ENCODE measurements around the gene CERT1. TPM values are rescaled to one million over a fixed set of nuclear protein-coding genes. Genes with fewer than 3 reads are reported as not detected.

Gene CERT1
- total RNA-seq, 5 donors from 2014 or later (not counting 1 experiment from before 2014, with no cell fraction given), result 35.7 to 39.4 (median 38.0) TPM

DNA sequence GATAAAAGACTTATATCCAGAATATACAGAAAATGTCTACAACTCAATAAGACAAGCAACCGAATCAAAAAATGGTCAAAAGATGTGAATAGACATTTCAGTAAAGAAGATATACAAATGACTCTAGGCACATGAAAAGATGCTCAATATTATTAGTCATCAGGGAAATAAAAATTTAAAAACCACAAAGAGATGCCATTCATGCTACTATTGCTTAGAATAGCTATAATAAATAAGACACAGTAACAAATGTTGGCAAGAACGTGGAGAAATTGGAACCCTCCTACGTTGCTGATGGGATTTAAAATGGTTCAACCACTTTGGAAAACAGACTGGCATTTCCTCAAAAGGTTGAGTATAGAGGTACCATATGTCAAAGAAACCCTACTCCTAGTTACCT lies 40.0 kb upstream of the CERT1 start:
- Mint-ChIP-seq H3K27ac (no peak overlapping the region), H3K4me3 (no peak overlapping the region), H3K36me3 (peaks cover 56% of the 10 kb centered on the region), H3K27me3 (no peaks in the 10 kb centered on the region), H3K4me1 (peaks cover 0 to 4% (median 2%) of the 10 kb centered on the region in 3 donors), H3K9me3 (no peaks in the 10 kb centered on the region)
- CTCF ChIA-PET, result no interaction called here
- no CpG with 5 or more reads among the region's 3 CpGs for WGBS (ENCODE audit: insufficient coverage)
- Histone ChIP-seq H3K4me1 (ENCODE audit: control insufficient read depth in 1 of 2, extremely low read depth in 1 of 2, insufficient read depth in 2 of 2, low read length in 2 of 2) (no peaks in the 10 kb centered on the region), H3K36me3 (ENCODE audit: control insufficient read depth in 2 of 2, extremely low read depth in 1 of 2, insufficient read depth in 1 of 2, low read length in 1 of 2) (peaks cover 0 to 22% of the 10 kb centered on the region in 2 donors), H3K27ac (ENCODE audit: low read length) (no peak overlapping the region), H3K9me3 (no peaks in the 10 kb centered on the region), H3K4me3 (ENCODE audit: control insufficient read depth in 1 of 2, extremely low read depth in 1 of 2, low read length in 1 of 2) (no peak overlapping the region), H3K27me3 (replicated peaks in 1 of 2; ENCODE audit: control insufficient read depth in 2 of 2, extremely low read depth in 1 of 2, insufficient read depth in 2 of 2, low read length in 1 of 2) (no peaks in the 10 kb centered on the region)
- DNase-seq (no peak), ATAC-seq (replicated peaks in 1 of 4) (no peak)
- POLR2A ChIA-PET, result no interaction called here

DNA sequence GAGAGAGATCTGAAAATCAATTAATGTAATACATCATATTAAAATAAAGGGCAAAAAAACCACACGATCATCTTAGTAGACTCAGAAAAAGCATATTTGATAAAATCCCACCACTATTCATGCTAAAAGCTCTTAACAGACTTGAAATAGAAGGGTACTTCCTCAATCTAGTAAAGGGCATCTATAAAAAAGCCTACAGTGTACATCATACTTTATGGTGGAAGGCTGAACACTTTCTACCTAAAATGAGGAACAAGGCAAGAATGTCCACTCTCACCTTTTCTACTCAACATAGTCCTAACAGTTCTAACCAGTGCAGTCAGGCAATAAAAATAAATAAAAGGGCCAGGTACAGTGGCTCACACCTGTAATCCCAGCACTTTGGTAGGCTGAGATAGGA lies 39.2 kb upstream of the CERT1 start:
- H3K4me1 Mint-ChIP-seq, result peaks cover 0 to 2% (median 0%) of the 10 kb centered on the region in 3 donors
- no CpG with 5 or more reads among the region's 1 CpG for WGBS (ENCODE audit: insufficient coverage)
- no peaks in the 10 kb centered on the region for H3K9me3 Mint-ChIP-seq
- H3K9me3 ChIP-seq, result no peaks in the 10 kb centered on the region
- CTCF ChIA-PET, result no interaction called here
- H3K27ac ChIP-seq (ENCODE audit: low read length), result no peak overlapping the region
- H3K36me3 ChIP-seq (ENCODE audit: control insufficient read depth in 2 of 2, extremely low read depth in 1 of 2, insufficient read depth in 1 of 2, low read length in 1 of 2), result peaks cover 0 to 20% of the 10 kb centered on the region in 2 donors
- no peaks in the 10 kb centered on the region for H3K27me3 Mint-ChIP-seq
- H3K4me3 Mint-ChIP-seq, result no peak overlapping the region
- peaks cover 51% of the 10 kb centered on the region for H3K36me3 Mint-ChIP-seq
- ATAC-seq (replicated peaks in 1 of 4) (no peak), DNase-seq (no peak)
- no peaks in the 10 kb centered on the region for H3K4me1 ChIP-seq (ENCODE audit: control insufficient read depth in 1 of 2, extremely low read depth in 1 of 2, insufficient read depth in 2 of 2, low read length in 2 of 2)
- no peak overlapping the region for H3K27ac Mint-ChIP-seq
- H3K4me3 ChIP-seq (ENCODE audit: control insufficient read depth in 1 of 2, extremely low read depth in 1 of 2, low read length in 1 of 2), result no peak overlapping the region
- POLR2A ChIA-PET, result no interaction called here
- no peaks in the 10 kb centered on the region for H3K27me3 ChIP-seq (replicated peaks in 1 of 2; ENCODE audit: control insufficient read depth in 2 of 2, extremely low read depth in 1 of 2, insufficient read depth in 2 of 2, low read length in 1 of 2)

DNA sequence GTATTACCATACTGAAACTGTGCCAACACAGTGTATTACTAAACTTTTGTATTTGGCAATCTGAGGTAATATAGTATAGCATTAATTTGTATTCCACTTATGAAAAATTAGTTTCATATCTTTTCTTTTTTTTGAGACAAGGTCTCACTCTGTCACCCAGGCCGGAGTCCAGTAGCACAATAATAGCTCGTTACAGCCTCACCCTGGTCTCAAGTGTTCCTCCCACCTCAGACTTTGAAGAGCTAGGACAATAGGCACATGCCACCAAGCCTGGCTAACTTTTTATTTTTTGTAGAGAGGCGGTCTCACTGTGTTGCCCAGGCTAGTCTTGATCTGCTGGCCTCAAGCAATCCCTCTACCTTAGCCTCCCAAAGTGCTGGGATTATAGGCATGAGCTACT lies 36.4 kb upstream of the CERT1 start:
- no peak overlapping the region for H3K27ac Mint-ChIP-seq
- H3K4me1 Mint-ChIP-seq, result peaks cover 0 to 3% (median 0%) of the 10 kb centered on the region in 3 donors
- ATAC-seq (replicated peaks in 1 of 4) (no peak), DNase-seq (no peak)
- H3K9me3 Mint-ChIP-seq, result no peaks in the 10 kb centered on the region
- Histone ChIP-seq H3K4me3 (ENCODE audit: control insufficient read depth in 1 of 2, extremely low read depth in 1 of 2, low read length in 1 of 2) (no peak overlapping the region), H3K27ac (ENCODE audit: low read length) (no peak overlapping the region), H3K27me3 (replicated peaks in 1 of 2; ENCODE audit: control insufficient read depth in 2 of 2, extremely low read depth in 1 of 2, insufficient read depth in 2 of 2, low read length in 1 of 2) (no peaks in the 10 kb centered on the region), H3K36me3 (ENCODE audit: control insufficient read depth in 2 of 2, extremely low read depth in 1 of 2, insufficient read depth in 1 of 2, low read length in 1 of 2) (peaks cover 0 to 10% of the 10 kb centered on the region in 2 donors), H3K4me1 (ENCODE audit: control insufficient read depth in 1 of 2, extremely low read depth in 1 of 2, insufficient read depth in 2 of 2, low read length in 2 of 2) (no peaks in the 10 kb centered on the region), H3K9me3 (no peaks in the 10 kb centered on the region)
- peaks cover 40% of the 10 kb centered on the region for H3K36me3 Mint-ChIP-seq
- no peaks in the 10 kb centered on the region for H3K27me3 Mint-ChIP-seq
- 100% methylated on average over 2 of the region's 3 CpGs for WGBS (ENCODE audit: insufficient coverage)
- no peak overlapping the region for H3K4me3 Mint-ChIP-seq
- ChIA-PET POLR2A (no interaction called here), CTCF (no interaction called here)

DNA sequence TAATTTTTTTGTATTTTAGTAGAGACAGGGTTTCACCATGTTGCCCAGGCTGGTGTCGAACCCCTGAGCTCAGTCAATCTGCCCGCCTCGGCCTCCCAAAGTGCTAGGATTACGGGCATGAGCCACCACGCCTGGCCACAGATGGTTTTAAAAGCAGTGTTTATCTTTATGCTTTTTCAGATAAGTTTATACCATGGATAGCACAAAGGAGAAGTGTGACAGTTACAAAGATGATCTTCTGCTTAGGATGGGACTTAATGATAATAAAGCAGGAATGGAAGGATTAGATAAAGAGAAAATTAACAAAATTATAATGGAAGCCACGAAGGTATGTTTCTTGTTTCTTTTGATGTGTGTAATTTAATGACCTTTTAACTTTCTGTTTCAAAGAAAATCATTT lies 35.4 kb upstream of the CERT1 start:
- ChIA-PET CTCF (no interaction called here), POLR2A (interaction anchor here in 1 of 2 donors (0.7 kb wide), 1 partner anchor 43 kb away, joined by 3 read pairs; no protein-coding TSS in a partner anchor)
- Mint-ChIP-seq H3K4me1 (peaks cover 0 to 3% (median 0%) of the 10 kb centered on the region in 3 donors), H3K4me3 (no peak overlapping the region), H3K27me3 (no peaks in the 10 kb centered on the region), H3K27ac (no peak overlapping the region), H3K36me3 (peaks cover 33% of the 10 kb centered on the region), H3K9me3 (no peaks in the 10 kb centered on the region)
- H3K4me1 ChIP-seq (ENCODE audit: control insufficient read depth in 1 of 2, extremely low read depth in 1 of 2, insufficient read depth in 2 of 2, low read length in 2 of 2), result no peaks in the 10 kb centered on the region
- H3K27ac ChIP-seq (ENCODE audit: low read length), result no peak overlapping the region
- H3K4me3 ChIP-seq (ENCODE audit: control insufficient read depth in 1 of 2, extremely low read depth in 1 of 2, low read length in 1 of 2), result no peak overlapping the region
- ATAC-seq (replicated peaks in 1 of 4) (no peak), DNase-seq (no peak)
- 100% methylated on average over 3 of the region's 6 CpGs for WGBS (ENCODE audit: insufficient coverage)
- H3K9me3 ChIP-seq, result no peaks in the 10 kb centered on the region
- H3K27me3 ChIP-seq (replicated peaks in 1 of 2; ENCODE audit: control insufficient read depth in 2 of 2, extremely low read depth in 1 of 2, insufficient read depth in 2 of 2, low read length in 1 of 2), result no peaks in the 10 kb centered on the region
- peaks cover 0 to 6% of the 10 kb centered on the region in 2 donors for H3K36me3 ChIP-seq (ENCODE audit: control insufficient read depth in 2 of 2, extremely low read depth in 1 of 2, insufficient read depth in 1 of 2, low read length in 1 of 2)

DNA sequence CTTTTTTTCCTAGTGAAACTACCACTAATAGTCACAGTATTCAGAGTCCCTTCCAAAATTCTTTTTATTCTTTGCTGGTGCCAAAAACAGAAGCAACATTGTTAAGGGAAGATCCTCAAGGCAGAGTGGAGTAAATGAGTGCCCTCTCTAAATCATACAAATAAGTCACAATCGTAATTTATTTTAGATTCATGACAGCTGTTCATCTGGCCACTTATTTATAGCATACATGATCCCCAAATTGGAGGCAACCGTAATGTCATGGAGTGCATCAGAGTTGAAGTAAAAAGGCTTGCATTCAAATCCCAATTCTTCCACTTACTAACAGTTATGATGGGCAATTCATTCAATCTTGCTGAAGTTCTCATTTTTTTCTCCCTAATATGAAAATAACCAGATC lies 33.7 kb upstream of the CERT1 start:
- CTCF ChIA-PET, result interaction anchor here in 1 of 2 donors (0.5 kb wide), 1 partner anchor 266 kb away, joined by 3 read pairs; no protein-coding TSS in a partner anchor
- POLR2A ChIA-PET, result no interaction called here
- H3K36me3 ChIP-seq (ENCODE audit: control insufficient read depth in 2 of 2, extremely low read depth in 1 of 2, insufficient read depth in 1 of 2, low read length in 1 of 2), result peaks cover 0 to 6% of the 10 kb centered on the region in 2 donors
- no peak overlapping the region for H3K4me3 Mint-ChIP-seq
- ATAC-seq (replicated peaks in 1 of 4) (no peak), DNase-seq (no peak)
- H3K4me3 ChIP-seq (ENCODE audit: control insufficient read depth in 1 of 2, extremely low read depth in 1 of 2, low read length in 1 of 2), result no peak overlapping the region
- peaks cover 22% of the 10 kb centered on the region for H3K36me3 Mint-ChIP-seq
- H3K27ac Mint-ChIP-seq, result no peak overlapping the region
- H3K27me3 Mint-ChIP-seq, result no peaks in the 10 kb centered on the region
- no peaks in the 10 kb centered on the region for H3K27me3 ChIP-seq (replicated peaks in 1 of 2; ENCODE audit: control insufficient read depth in 2 of 2, extremely low read depth in 1 of 2, insufficient read depth in 2 of 2, low read length in 1 of 2)
- H3K9me3 Mint-ChIP-seq, result no peaks in the 10 kb centered on the region
- H3K4me1 ChIP-seq (ENCODE audit: control insufficient read depth in 1 of 2, extremely low read depth in 1 of 2, insufficient read depth in 2 of 2, low read length in 2 of 2), result no peaks in the 10 kb centered on the region
- no peak overlapping the region for H3K27ac ChIP-seq (ENCODE audit: low read length)
- H3K4me1 Mint-ChIP-seq, result peaks cover 0 to 3% (median 0%) of the 10 kb centered on the region in 3 donors
- no CpG with 5 or more reads among the region's 2 CpGs for WGBS (ENCODE audit: insufficient coverage)
- H3K9me3 ChIP-seq, result no peaks in the 10 kb centered on the region

DNA sequence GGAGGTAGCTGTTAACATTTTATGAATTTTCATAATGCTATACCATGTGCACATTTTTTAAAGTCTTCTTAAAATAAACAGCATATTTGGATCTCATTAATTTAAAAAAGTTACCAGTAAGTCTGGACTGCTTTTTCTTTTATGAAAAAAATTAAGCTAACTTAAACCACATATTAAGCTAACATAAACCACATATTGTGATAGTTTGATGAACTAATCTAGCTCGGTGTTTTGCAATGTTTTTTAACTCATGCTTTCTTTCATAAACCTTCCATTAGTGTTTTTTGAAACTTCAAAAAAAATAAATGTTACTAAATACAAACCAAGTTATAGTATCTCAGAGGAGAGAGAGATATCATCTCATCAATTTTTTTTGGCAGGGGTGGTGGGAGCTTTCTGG lies 26.8 kb upstream of the CERT1 start:
- WGBS (ENCODE audit: insufficient coverage), result no CpG with 5 or more reads among the region's 1 CpG
- Mint-ChIP-seq H3K27me3 (no peaks in the 10 kb centered on the region), H3K27ac (no peak overlapping the region)

More for the DNA sequence above, 26.8 kb upstream of the CERT1 start:
- Histone ChIP-seq H3K9me3 (peaks cover 6% of the 10 kb centered on the region), H3K4me1 (ENCODE audit: control insufficient read depth in 1 of 2, extremely low read depth in 1 of 2, insufficient read depth in 2 of 2, low read length in 2 of 2) (peaks cover 0 to 5% of the 10 kb centered on the region in 2 experiments), H3K36me3 (ENCODE audit: control insufficient read depth in 2 of 2, extremely low read depth in 1 of 2, insufficient read depth in 1 of 2, low read length in 1 of 2) (peaks cover 3 to 4% of the 10 kb centered on the region in 2 donors), H3K27me3 (replicated peaks in 1 of 2; ENCODE audit: control insufficient read depth in 2 of 2, extremely low read depth in 1 of 2, insufficient read depth in 2 of 2, low read length in 1 of 2) (no peaks in the 10 kb centered on the region), H3K4me3 (ENCODE audit: control insufficient read depth in 1 of 2, extremely low read depth in 1 of 2, low read length in 1 of 2) (no peak overlapping the region), H3K27ac (ENCODE audit: low read length) (no peak overlapping the region)
- ChIA-PET CTCF (interaction anchor here in 1 of 2 donors (0.5 kb wide), 1 partner anchor 65 kb away, joined by 6 read pairs; no protein-coding TSS in a partner anchor), POLR2A (interaction anchor here in 1 of 2 donors (0.6 kb wide), 1 partner anchor 1108 kb away, joined by 4 read pairs; no protein-coding TSS in a partner anchor)
- ATAC-seq (replicated peaks in 1 of 4) (no peak), DNase-seq (no peak)
- Mint-ChIP-seq H3K36me3 (peaks cover 34% of the 10 kb centered on the region), H3K4me3 (no peak overlapping the region), H3K9me3 (peaks cover 12 to 15% (median 12%) of the 10 kb centered on the region in 3 donors), H3K4me1 (peaks cover 24 to 29% (median 24%) of the 10 kb centered on the region in 3 donors)
